Prostate gland (tissue), 2 donors: ENCODE measurements around the gene TPH2.

Experiments used
- POLR2A ChIP-seq: fragments of 450-650 bp; IDR thresholded peaks from one replicate; pipeline ENCODE4 v1.6.1; 2016; ENCODE audit warnings: antibody characterized with exemption, mild to moderate bottlenecking
- POLR2AphosphoS5 ChIP-seq: sonication (generic); formaldehyde crosslinking; IDR thresholded peaks from one replicate; pipeline ENCODE4 v1.6.1; 2017; ENCODE audit warnings: antibody characterized with exemption
- TF ChIP-seq, protein P1 (sequence below), 4 experiments: fragments of 200-600 bp in 2 of 4; fragments of 450-650 bp in 2 of 4; sonication (generic) in 2 of 4; IDR thresholded peaks; 1 replicate in 3 of 4; 2 replicates in 1 of 4; pipeline ENCODE4 v1.5.1; 2016 to 2019; ENCODE audit warnings: antibody characterized with exemption in 4 of 4, mild to moderate bottlenecking in 2 of 4, moderate library complexity in 2 of 4

DNA sequence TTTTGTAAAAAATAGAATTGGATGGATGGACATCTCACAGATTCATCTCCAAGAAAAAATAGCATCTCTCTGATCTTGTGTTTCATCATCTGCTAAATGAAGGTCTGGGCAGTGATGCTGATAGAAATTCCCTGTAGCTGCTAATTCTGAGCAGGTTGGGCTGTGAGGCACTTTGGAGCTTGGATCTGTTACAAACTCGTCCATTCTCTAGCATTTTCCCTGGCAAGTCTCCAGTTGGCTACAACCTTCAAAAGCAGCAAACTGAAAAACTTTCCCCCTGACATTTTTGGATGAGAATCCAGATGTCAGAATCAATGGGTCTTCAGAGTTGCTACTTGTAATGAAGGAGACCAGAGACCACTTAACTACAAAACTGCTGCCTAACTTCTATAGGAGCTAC is 72.7 kb downstream of the TPH2 start:
- TF ChIP-seq POLR2A = no peak
- TF ChIP-seq, protein P1, sequence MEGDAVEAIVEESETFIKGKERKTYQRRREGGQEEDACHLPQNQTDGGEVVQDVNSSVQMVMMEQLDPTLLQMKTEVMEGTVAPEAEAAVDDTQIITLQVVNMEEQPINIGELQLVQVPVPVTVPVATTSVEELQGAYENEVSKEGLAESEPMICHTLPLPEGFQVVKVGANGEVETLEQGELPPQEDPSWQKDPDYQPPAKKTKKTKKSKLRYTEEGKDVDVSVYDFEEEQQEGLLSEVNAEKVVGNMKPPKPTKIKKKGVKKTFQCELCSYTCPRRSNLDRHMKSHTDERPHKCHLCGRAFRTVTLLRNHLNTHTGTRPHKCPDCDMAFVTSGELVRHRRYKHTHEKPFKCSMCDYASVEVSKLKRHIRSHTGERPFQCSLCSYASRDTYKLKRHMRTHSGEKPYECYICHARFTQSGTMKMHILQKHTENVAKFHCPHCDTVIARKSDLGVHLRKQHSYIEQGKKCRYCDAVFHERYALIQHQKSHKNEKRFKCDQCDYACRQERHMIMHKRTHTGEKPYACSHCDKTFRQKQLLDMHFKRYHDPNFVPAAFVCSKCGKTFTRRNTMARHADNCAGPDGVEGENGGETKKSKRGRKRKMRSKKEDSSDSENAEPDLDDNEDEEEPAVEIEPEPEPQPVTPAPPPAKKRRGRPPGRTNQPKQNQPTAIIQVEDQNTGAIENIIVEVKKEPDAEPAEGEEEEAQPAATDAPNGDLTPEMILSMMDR (IDR thresholded peaks at IDR 0.05) = no peak
- no peak for TF ChIP-seq POLR2AphosphoS5
